ENCODE results near the gene KRTAP9-6. TPM values are rescaled to one million over a fixed set of nuclear protein-coding genes. Genes with fewer than 3 reads are reported as not detected.
"Not testable (repeated sequence)": the region's sequence is repeated elsewhere in the genome, so short reads cannot be mapped to it uniquely, and the experiment has no call there.

The KRTAP9-6 gene
- total RNA-seq (2014; rRNA removed; shearing (Covaris generic)) = not detected in 2 replicates

- no peak for DNase-seq (ENCODE audit: low read depth)
Measured at GRCh38 chr17:41265078-41265477, at the start of gene KRTAP9-6. KRTAP9-6 (plus strand) TSS chr17:41265378; CDS start chr17:41265378, 0 bp downstream.

GRCh38 chr17:41215681-41216080 is 49.5 kb upstream of the KRTAP9-6 start:
- DNase-seq (ENCODE audit: low read depth) = no peak

- no peak for DNase-seq (ENCODE audit: low read depth)
Measured at GRCh38 chr17:41223821-41224220, 41.4 kb upstream of the KRTAP9-6 start.

- DNase-seq (ENCODE audit: low read depth) = no peak
Measured at GRCh38 chr17:41226051-41226450, 39.1 kb upstream of the KRTAP9-6 start.

GRCh38 chr17:41226598-41227095 is 38.5 kb upstream of the KRTAP9-6 start, which contains the start of gene KRTAP9-2:
KRTAP9-2 (plus strand) TSS chr17:41226648; CDS start chr17:41226655, 7 bp downstream.
- not testable (repeated sequence) for DNase-seq (ENCODE audit: low read depth)

GRCh38 chr17:41230094-41230493 is 35.1 kb upstream of the KRTAP9-6 start:
- DNase-seq (ENCODE audit: low read depth) = no peak

- DNase-seq (ENCODE audit: low read depth) = no peak
Measured at GRCh38 chr17:41231731-41232130, 33.4 kb upstream of the KRTAP9-6 start.

GRCh38 chr17:41232399-41233105 is 32.6 kb upstream of the KRTAP9-6 start, which contains the start of gene KRTAP9-3:
KRTAP9-3 (plus strand) TSS chr17:41232449; CDS start chr17:41232502, 53 bp downstream.
- DNase-seq (ENCODE audit: low read depth) = not testable (repeated sequence)

GRCh38 chr17:41237116-41237515 is 28.1 kb upstream of the KRTAP9-6 start:
- not testable (repeated sequence) for DNase-seq (ENCODE audit: low read depth)

GRCh38 chr17:41237949-41238437 is 27.2 kb upstream of the KRTAP9-6 start, which contains the start of gene KRTAP9-8:
KRTAP9-8 (plus strand) TSS chr17:41237999; CDS start chr17:41238052, 53 bp downstream.
- not testable (repeated sequence) for DNase-seq (ENCODE audit: low read depth)

- DNase-seq (ENCODE audit: low read depth) = not testable (repeated sequence)
Measured at GRCh38 chr17:41246995-41247787, 18.0 kb upstream of the KRTAP9-6 start.

- not testable (repeated sequence) for DNase-seq (ENCODE audit: low read depth)
Measured at GRCh38 chr17:41249637-41250240, 15.4 kb upstream of the KRTAP9-6 start, which contains the start of gene KRTAP9-4. KRTAP9-4 (plus strand) TSS chr17:41249687; CDS start chr17:41249721, 34 bp downstream.

GRCh38 chr17:41251261-41251660 is 13.9 kb upstream of the KRTAP9-6 start:
- no peak for DNase-seq (ENCODE audit: low read depth)

GRCh38 chr17:41254861-41255260 is 10.3 kb upstream of the KRTAP9-6 start:
- DNase-seq (ENCODE audit: low read depth) = no peak

GRCh38 chr17:41255381-41256290 is 9.5 kb upstream of the KRTAP9-6 start, which contains the start of gene KRTAP9-9:
KRTAP9-9 (plus strand) TSS chr17:41255384.
- not testable (repeated sequence) for DNase-seq (ENCODE audit: low read depth)

GRCh38 chr17:41256291-41256685 is 8.9 kb upstream of the KRTAP9-6 start:
- DNase-seq (ENCODE audit: low read depth) = no peak

- DNase-seq (ENCODE audit: low read depth) = no peak
Measured at GRCh38 chr17:41258406-41258805, 6.8 kb upstream of the KRTAP9-6 start.

GRCh38 chr17:41263212-41263611 is 2.0 kb upstream of the KRTAP9-6 start:
- no peak for DNase-seq (ENCODE audit: low read depth)

GRCh38 chr17:41264599-41264998 is 579 bp upstream of the KRTAP9-6 start:
- DNase-seq (ENCODE audit: low read depth) = no peak

GRCh38 chr17:41267711-41268110 is 2.5 kb downstream of the KRTAP9-6 start:
- DNase-seq (ENCODE audit: low read depth) = peak; percentile 59
